Measurements from ENCODE around the gene PRKCQ. TPM values are rescaled to one million over a fixed set of nuclear protein-coding genes. Genes with fewer than 3 reads are reported as not detected.

Gene PRKCQ
- total RNA-seq, 1 donor from 2014 or later, result 24.0 TPM

GRCh38 chr10:6530966-6531365 is 49.1 kb downstream of the PRKCQ start:
- TF ChIP-seq, protein P1, sequence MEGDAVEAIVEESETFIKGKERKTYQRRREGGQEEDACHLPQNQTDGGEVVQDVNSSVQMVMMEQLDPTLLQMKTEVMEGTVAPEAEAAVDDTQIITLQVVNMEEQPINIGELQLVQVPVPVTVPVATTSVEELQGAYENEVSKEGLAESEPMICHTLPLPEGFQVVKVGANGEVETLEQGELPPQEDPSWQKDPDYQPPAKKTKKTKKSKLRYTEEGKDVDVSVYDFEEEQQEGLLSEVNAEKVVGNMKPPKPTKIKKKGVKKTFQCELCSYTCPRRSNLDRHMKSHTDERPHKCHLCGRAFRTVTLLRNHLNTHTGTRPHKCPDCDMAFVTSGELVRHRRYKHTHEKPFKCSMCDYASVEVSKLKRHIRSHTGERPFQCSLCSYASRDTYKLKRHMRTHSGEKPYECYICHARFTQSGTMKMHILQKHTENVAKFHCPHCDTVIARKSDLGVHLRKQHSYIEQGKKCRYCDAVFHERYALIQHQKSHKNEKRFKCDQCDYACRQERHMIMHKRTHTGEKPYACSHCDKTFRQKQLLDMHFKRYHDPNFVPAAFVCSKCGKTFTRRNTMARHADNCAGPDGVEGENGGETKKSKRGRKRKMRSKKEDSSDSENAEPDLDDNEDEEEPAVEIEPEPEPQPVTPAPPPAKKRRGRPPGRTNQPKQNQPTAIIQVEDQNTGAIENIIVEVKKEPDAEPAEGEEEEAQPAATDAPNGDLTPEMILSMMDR (IDR thresholded peaks at IDR 0.05; ENCODE audit: unreplicated experiment), result no peak
- Mint-ChIP-seq H3K27ac (ENCODE audit: unreplicated experiment) (no peak overlapping the region), H3K9me3 (ENCODE audit: unreplicated experiment) (no peaks in the 10 kb centered on the region), H3K36me3 (ENCODE audit: low read depth, unreplicated experiment) (peaks cover 9% of the 10 kb centered on the region), H3K27me3 (ENCODE audit: unreplicated experiment) (peaks cover 2% of the 10 kb centered on the region), H3K4me1 (ENCODE audit: unreplicated experiment) (peaks cover 5% of the 10 kb centered on the region), H3K4me3 (ENCODE audit: unreplicated experiment) (no peak overlapping the region)
- DNase-seq (ENCODE audit: low spot score), result no peak

- TF ChIP-seq, protein P1 (IDR thresholded peaks at IDR 0.05; ENCODE audit: unreplicated experiment), result no peak
- Mint-ChIP-seq H3K36me3 (ENCODE audit: low read depth, unreplicated experiment) (peaks cover 9% of the 10 kb centered on the region), H3K27me3 (ENCODE audit: unreplicated experiment) (peaks cover 2% of the 10 kb centered on the region), H3K4me1 (ENCODE audit: unreplicated experiment) (no peaks in the 10 kb centered on the region), H3K9me3 (ENCODE audit: unreplicated experiment) (no peaks in the 10 kb centered on the region), H3K4me3 (ENCODE audit: unreplicated experiment) (no peak overlapping the region), H3K27ac (ENCODE audit: unreplicated experiment) (no peak overlapping the region)
- DNase-seq (ENCODE audit: low spot score), result no peak
Measured at GRCh38 chr10:6530211-6530840, 49.8 kb downstream of the PRKCQ start.

- no peaks in the 10 kb centered on the region for H3K4me1 Mint-ChIP-seq (ENCODE audit: unreplicated experiment)
- no peak for DNase-seq (ENCODE audit: low spot score)
- H3K27ac Mint-ChIP-seq (ENCODE audit: unreplicated experiment), result no peak overlapping the region
- H3K4me3 Mint-ChIP-seq (ENCODE audit: unreplicated experiment), result no peak overlapping the region
- H3K36me3 Mint-ChIP-seq (ENCODE audit: low read depth, unreplicated experiment), result peaks cover 9% of the 10 kb centered on the region
- no peaks in the 10 kb centered on the region for H3K9me3 Mint-ChIP-seq (ENCODE audit: unreplicated experiment)
- H3K27me3 Mint-ChIP-seq (ENCODE audit: unreplicated experiment), result peaks cover 2% of the 10 kb centered on the region
- TF ChIP-seq, protein P1 (IDR thresholded peaks at IDR 0.05; ENCODE audit: unreplicated experiment), result no peak
Measured at GRCh38 chr10:6528198-6528950, 51.7 kb downstream of the PRKCQ start.

DNA sequence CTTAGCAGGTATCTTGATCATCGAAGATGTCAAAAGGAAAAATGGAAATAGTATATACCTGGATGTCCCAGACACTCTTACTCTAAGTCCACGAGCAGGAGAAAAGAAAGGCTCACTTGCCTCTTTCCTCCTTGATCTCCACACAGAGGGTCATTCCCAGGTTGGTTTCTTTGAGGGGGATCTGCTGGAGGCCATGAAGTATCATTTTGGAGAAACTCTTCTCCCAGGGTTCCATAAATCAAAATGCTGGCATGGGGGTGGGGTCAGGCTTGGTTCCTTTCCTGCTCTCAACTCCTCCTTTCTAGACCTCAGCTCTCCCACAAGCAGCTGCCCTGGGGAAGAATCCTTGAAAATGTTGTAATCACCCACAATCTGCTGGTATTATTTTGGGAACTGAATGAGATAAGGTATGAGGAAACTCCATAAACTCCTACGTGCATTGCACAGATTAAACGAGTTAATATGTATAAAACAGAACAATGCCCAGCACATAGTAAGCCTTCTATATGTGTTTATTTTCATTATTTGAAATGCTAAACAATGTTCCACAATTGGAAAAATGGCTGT is 54.4 kb downstream of the PRKCQ start:
- peaks cover 2% of the 10 kb centered on the region for H3K27me3 Mint-ChIP-seq (ENCODE audit: unreplicated experiment)
- no peak overlapping the region for H3K4me3 Mint-ChIP-seq (ENCODE audit: unreplicated experiment)
- no peak overlapping the region for H3K27ac Mint-ChIP-seq (ENCODE audit: unreplicated experiment)
- no peaks in the 10 kb centered on the region for H3K9me3 Mint-ChIP-seq (ENCODE audit: unreplicated experiment)
- peaks cover 5% of the 10 kb centered on the region for H3K4me1 Mint-ChIP-seq (ENCODE audit: unreplicated experiment)
- DNase-seq (ENCODE audit: low spot score), result no peak
- TF ChIP-seq, protein P1 (IDR thresholded peaks at IDR 0.05; ENCODE audit: unreplicated experiment), result no peak
- peaks cover 9% of the 10 kb centered on the region for H3K36me3 Mint-ChIP-seq (ENCODE audit: low read depth, unreplicated experiment)

DNA sequence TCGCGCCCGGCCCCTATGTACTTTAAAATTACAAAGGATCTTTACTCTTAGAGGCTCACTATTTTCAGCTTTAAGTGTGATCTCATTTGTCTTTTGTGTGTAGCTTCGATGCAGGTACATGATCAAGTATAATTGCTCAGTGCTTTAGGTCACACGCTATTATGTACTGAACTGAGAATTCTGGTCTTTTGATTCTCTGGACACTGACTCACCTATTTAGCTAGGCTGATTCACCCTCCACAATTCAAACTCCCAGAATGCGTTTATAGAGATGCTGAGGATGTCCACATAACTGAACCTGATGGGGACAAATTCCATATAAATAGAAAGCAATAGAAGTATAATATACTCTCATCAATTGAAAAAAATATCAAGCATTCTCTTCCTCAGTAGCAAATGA is 57.8 kb downstream of the PRKCQ start:
- no peak for DNase-seq (ENCODE audit: low spot score)
- peaks cover 5% of the 10 kb centered on the region for H3K36me3 Mint-ChIP-seq (ENCODE audit: low read depth, unreplicated experiment)
- TF ChIP-seq, protein P1 (IDR thresholded peaks at IDR 0.05; ENCODE audit: unreplicated experiment), result no peak
- H3K9me3 Mint-ChIP-seq (ENCODE audit: unreplicated experiment), result no peaks in the 10 kb centered on the region
- no peaks in the 10 kb centered on the region for H3K27me3 Mint-ChIP-seq (ENCODE audit: unreplicated experiment)
- H3K4me3 Mint-ChIP-seq (ENCODE audit: unreplicated experiment), result no peak overlapping the region
- H3K27ac Mint-ChIP-seq (ENCODE audit: unreplicated experiment), result no peak overlapping the region
- peaks cover 12% of the 10 kb centered on the region for H3K4me1 Mint-ChIP-seq (ENCODE audit: unreplicated experiment)

Measured in endothelial cell (in vitro differentiated cells).